Activated T-helper 1 cell treated with anti-CD3 and anti-CD28 coated beads, Interleukin-12 subunit alpha, Interleukin-12 subunit beta, Interleukin-2, Interleukin-4 antibody, amounts not matched to agents 30 ng/mL and 10 ng/mL and 1 ng/mL, durations not matched to agents 14 hours and 24 hours and 36 hours (primary cell): ENCODE results near the gene ST8SIA5. TPM values are rescaled to one million over a fixed set of nuclear protein-coding genes. Genes with fewer than 3 reads are reported as not detected.

Source experiments
- DNase-seq: peaks from one replicate; pipeline ENCODE4 v3.0.0; 2021; ENCODE audit warnings: low spot score
- H3K27ac Mint-ChIP-seq: one replicate; pipeline ENCODE4 v1.8.0; 2021; ENCODE audit warnings: mild to moderate bottlenecking, mixed read lengths
- H3K27me3 Mint-ChIP-seq: one replicate; pipeline ENCODE4 v1.8.0; 2022; ENCODE audit warnings: mild to moderate bottlenecking, moderate library complexity, mixed read lengths; ENCODE audit not compliant: insufficient read depth
- H3K36me3 Mint-ChIP-seq: one replicate; pipeline ENCODE4 v1.8.0; 2021; ENCODE audit warnings: low read depth, mixed read lengths
- H3K4me1 Mint-ChIP-seq: one replicate; pipeline ENCODE4 v1.8.0; 2021; ENCODE audit warnings: low read depth, mixed read lengths
- H3K4me3 Mint-ChIP-seq: one replicate; pipeline ENCODE4 v1.8.0; 2021; ENCODE audit warnings: mild to moderate bottlenecking, moderate library complexity, mixed read lengths
- H3K9me3 Mint-ChIP-seq: one replicate; pipeline ENCODE4 v1.8.0; 2021; ENCODE audit warnings: mixed read lengths
- intact Hi-C: fragments of 100-400 bp; cut with micrococcal nuclease; formaldehyde crosslinking; loops from one replicate; pipeline ENCODE4 v1.15.1; 2024
- total RNA-seq: library from RNA; stranded (reverse); gene quantifications from 2 replicates; pipeline ENCODE4 v1.2.3, GENCODE V29; 2022

The ST8SIA5 gene
- total RNA-seq, 1 donor from 2014 or later, result not detected

- H3K27ac Mint-ChIP-seq, result no peak overlapping the region
- peaks cover 2% of the 10 kb centered on the region for H3K27me3 Mint-ChIP-seq
Measured at GRCh38 chr18:46733872-46734271, 23.0 kb downstream of the ST8SIA5 start.

GRCh38 chr18:46732801-46733200, 24.1 kb downstream of the ST8SIA5 start:
- peaks cover 16% of the 10 kb centered on the region for H3K9me3 Mint-ChIP-seq
- no peaks in the 10 kb centered on the region for H3K36me3 Mint-ChIP-seq
- no peak for DNase-seq
- H3K27ac Mint-ChIP-seq, result no peak overlapping the region
- no peaks in the 10 kb centered on the region for H3K27me3 Mint-ChIP-seq
- H3K4me3 Mint-ChIP-seq, result no peak overlapping the region
- no peaks in the 10 kb centered on the region for H3K4me1 Mint-ChIP-seq
- intact Hi-C loops, result no loop called here

More at GRCh38 chr18:46733872-46734271, 23.0 kb downstream of the ST8SIA5 start:
- no peak for DNase-seq
- H3K9me3 Mint-ChIP-seq, result peaks cover 16% of the 10 kb centered on the region
- H3K4me3 Mint-ChIP-seq, result no peak overlapping the region
- intact Hi-C loops, result no loop called here
- no peaks in the 10 kb centered on the region for H3K36me3 Mint-ChIP-seq
- H3K4me1 Mint-ChIP-seq, result no peaks in the 10 kb centered on the region

- no peaks in the 10 kb centered on the region for H3K27me3 Mint-ChIP-seq
- no peaks in the 10 kb centered on the region for H3K36me3 Mint-ChIP-seq
- H3K4me3 Mint-ChIP-seq, result no peak overlapping the region
- H3K27ac Mint-ChIP-seq, result no peak overlapping the region
- peaks cover 16% of the 10 kb centered on the region for H3K9me3 Mint-ChIP-seq
- DNase-seq, result no peak
- no peaks in the 10 kb centered on the region for H3K4me1 Mint-ChIP-seq
- intact Hi-C loops, result no loop called here
Measured at GRCh38 chr18:46732201-46732600, 24.7 kb downstream of the ST8SIA5 start.

GRCh38 chr18:46731316-46731715, 25.5 kb downstream of the ST8SIA5 start:
- Mint-ChIP-seq H3K4me1 (no peaks in the 10 kb centered on the region), H3K27me3 (no peaks in the 10 kb centered on the region), H3K36me3 (no peaks in the 10 kb centered on the region), H3K4me3 (no peak overlapping the region), H3K27ac (no peak overlapping the region), H3K9me3 (peaks cover 16% of the 10 kb centered on the region)
- no peak for DNase-seq
- intact Hi-C loops, result no loop called here

- H3K9me3 Mint-ChIP-seq, result peaks cover 16% of the 10 kb centered on the region
- no peaks in the 10 kb centered on the region for H3K27me3 Mint-ChIP-seq
- no peak for DNase-seq
- no peaks in the 10 kb centered on the region for H3K4me1 Mint-ChIP-seq
- no peak overlapping the region for H3K27ac Mint-ChIP-seq
- no peaks in the 10 kb centered on the region for H3K36me3 Mint-ChIP-seq
- no peak overlapping the region for H3K4me3 Mint-ChIP-seq
- intact Hi-C loops, result no loop called here
Measured at GRCh38 chr18:46728219-46728930, 28.5 kb downstream of the ST8SIA5 start.

GRCh38 chr18:46727177-46727576, 29.7 kb downstream of the ST8SIA5 start:
- H3K36me3 Mint-ChIP-seq, result no peaks in the 10 kb centered on the region
- no peak overlapping the region for H3K27ac Mint-ChIP-seq
- intact Hi-C loops, result no loop called here
- H3K27me3 Mint-ChIP-seq, result no peaks in the 10 kb centered on the region
- DNase-seq, result no peak
- no peak overlapping the region for H3K4me3 Mint-ChIP-seq
- peaks cover 16% of the 10 kb centered on the region for H3K9me3 Mint-ChIP-seq
- no peaks in the 10 kb centered on the region for H3K4me1 Mint-ChIP-seq

- Mint-ChIP-seq H3K27ac (no peak overlapping the region), H3K36me3 (no peaks in the 10 kb centered on the region), H3K27me3 (no peaks in the 10 kb centered on the region), H3K4me1 (no peaks in the 10 kb centered on the region), H3K4me3 (no peak overlapping the region), H3K9me3 (peaks cover 9% of the 10 kb centered on the region)
- intact Hi-C loops, result no loop called here
- no peak for DNase-seq
Measured at GRCh38 chr18:46725310-46725709, 31.5 kb downstream of the ST8SIA5 start.

GRCh38 chr18:46723856-46724415, 32.9 kb downstream of the ST8SIA5 start:
- Mint-ChIP-seq H3K4me3 (no peak overlapping the region), H3K9me3 (peaks cover under 1% of the 10 kb centered on the region), H3K27ac (no peak overlapping the region), H3K27me3 (peaks cover 3% of the 10 kb centered on the region), H3K36me3 (no peaks in the 10 kb centered on the region), H3K4me1 (no peaks in the 10 kb centered on the region)
- DNase-seq, result no peak
- intact Hi-C loops, result no loop called here

GRCh38 chr18:46722051-46722450, 34.8 kb downstream of the ST8SIA5 start:
- no peaks in the 10 kb centered on the region for H3K9me3 Mint-ChIP-seq
- no peak for DNase-seq
- no peak overlapping the region for H3K4me3 Mint-ChIP-seq
- no peak overlapping the region for H3K27ac Mint-ChIP-seq
- no peaks in the 10 kb centered on the region for H3K36me3 Mint-ChIP-seq
- no peaks in the 10 kb centered on the region for H3K4me1 Mint-ChIP-seq
- intact Hi-C loops, result no loop called here
- peaks cover 4% of the 10 kb centered on the region for H3K27me3 Mint-ChIP-seq

- H3K27ac Mint-ChIP-seq, result no peak overlapping the region
- intact Hi-C loops, result no loop called here
- H3K4me1 Mint-ChIP-seq, result no peaks in the 10 kb centered on the region
- no peaks in the 10 kb centered on the region for H3K36me3 Mint-ChIP-seq
- H3K27me3 Mint-ChIP-seq, result peaks cover 4% of the 10 kb centered on the region
- DNase-seq, result no peak
- H3K9me3 Mint-ChIP-seq, result no peaks in the 10 kb centered on the region
- H3K4me3 Mint-ChIP-seq, result no peak overlapping the region
Measured at GRCh38 chr18:46721331-46721730, 35.5 kb downstream of the ST8SIA5 start.

- DNase-seq, result no peak
- no peaks in the 10 kb centered on the region for H3K9me3 Mint-ChIP-seq
- intact Hi-C loops, result no loop called here
- H3K4me3 Mint-ChIP-seq, result no peak overlapping the region
- H3K36me3 Mint-ChIP-seq, result no peaks in the 10 kb centered on the region
- H3K4me1 Mint-ChIP-seq, result no peaks in the 10 kb centered on the region
- no peak overlapping the region for H3K27ac Mint-ChIP-seq
- peaks cover 4% of the 10 kb centered on the region for H3K27me3 Mint-ChIP-seq
Measured at GRCh38 chr18:46720521-46720920, 36.3 kb downstream of the ST8SIA5 start.

- H3K4me3 Mint-ChIP-seq, result no peak overlapping the region
- H3K27me3 Mint-ChIP-seq, result peaks cover 4% of the 10 kb centered on the region
- H3K4me1 Mint-ChIP-seq, result no peaks in the 10 kb centered on the region
- H3K9me3 Mint-ChIP-seq, result no peaks in the 10 kb centered on the region
- no peaks in the 10 kb centered on the region for H3K36me3 Mint-ChIP-seq
- DNase-seq, result no peak
- H3K27ac Mint-ChIP-seq, result no peak overlapping the region
- intact Hi-C loops, result no loop called here
Measured at GRCh38 chr18:46720092-46720491, 36.8 kb downstream of the ST8SIA5 start.

- DNase-seq, result no peak
- intact Hi-C loops, result no loop called here
- no peak overlapping the region for H3K4me3 Mint-ChIP-seq
Measured at GRCh38 chr18:46719388-46719787, 37.5 kb downstream of the ST8SIA5 start.

More at GRCh38 chr18:46719388-46719787, 37.5 kb downstream of the ST8SIA5 start:
- Mint-ChIP-seq H3K9me3 (no peaks in the 10 kb centered on the region), H3K27ac (no peak overlapping the region), H3K36me3 (no peaks in the 10 kb centered on the region), H3K27me3 (peaks cover 4% of the 10 kb centered on the region), H3K4me1 (no peaks in the 10 kb centered on the region)
